A549 treated with DMSO at 1 μM for 4 hours (cell line): Measurements from ENCODE around the gene RNF17. TPM values are rescaled to one million over a fixed set of nuclear protein-coding genes. Genes with fewer than 3 reads are reported as not detected.

Source experiments
- total RNA-seq: library from RNA; stranded (reverse); fragments of 200-300 nt; extraction: Qiagen RNA extraction; gene quantifications from 5 replicates; pipeline ENCODE4 v1.2.3, GENCODE V29; 2022; ENCODE audit warnings: low read depth

Gene RNF17
- total RNA-seq, result not detected in 5 replicates

GRCh38 chr13:24763596-24764275, at the start of gene RNF17:
TSS of gene RNF17 (plus strand) at chr13:24764169. CDS start at chr13:24764204, 35 bp downstream.

Other genes starting within 250 kb of the RNF17 start
- not detected in 5 replicates for gene ATP12A, start 83.8 kb upstream of the RNF17 start, total RNA-seq